SK-N-SH treated with all-trans-retinoic acid at 6 μM for 48 hours (cell line): ENCODE data around the gene GBX1.

Source experiments
- ARNTL ChIP-seq: fragments of 450-650 bp; formaldehyde crosslinking; IDR thresholded peaks from 2 replicates; pipeline ENCODE4 v1.5.0; 2020; ENCODE audit warnings: low read depth, mild to moderate bottlenecking, moderate library complexity, borderline replicate concordance
- RARB ChIP-seq: fragments of 250-450 bp; sonication (Bioruptor Pico); IDR thresholded peaks from 2 replicates; pipeline ENCODE4 v1.8.0; 2021; ENCODE audit warnings: mild to moderate bottlenecking, moderate library complexity
- TOX ChIP-seq: fragments of 250-450 bp; sonication (Bioruptor Pico); IDR thresholded peaks from 2 replicates; pipeline ENCODE4 v1.8.0; 2021; ENCODE audit warnings: mild to moderate bottlenecking, moderate library complexity, borderline replicate concordance
- ZFP30 ChIP-seq: fragments of 450-650 bp; formaldehyde crosslinking; IDR thresholded peaks from 2 replicates; pipeline ENCODE4 v1.5.0; 2022; ENCODE audit warnings: mild to moderate bottlenecking, moderate library complexity

DNA sequence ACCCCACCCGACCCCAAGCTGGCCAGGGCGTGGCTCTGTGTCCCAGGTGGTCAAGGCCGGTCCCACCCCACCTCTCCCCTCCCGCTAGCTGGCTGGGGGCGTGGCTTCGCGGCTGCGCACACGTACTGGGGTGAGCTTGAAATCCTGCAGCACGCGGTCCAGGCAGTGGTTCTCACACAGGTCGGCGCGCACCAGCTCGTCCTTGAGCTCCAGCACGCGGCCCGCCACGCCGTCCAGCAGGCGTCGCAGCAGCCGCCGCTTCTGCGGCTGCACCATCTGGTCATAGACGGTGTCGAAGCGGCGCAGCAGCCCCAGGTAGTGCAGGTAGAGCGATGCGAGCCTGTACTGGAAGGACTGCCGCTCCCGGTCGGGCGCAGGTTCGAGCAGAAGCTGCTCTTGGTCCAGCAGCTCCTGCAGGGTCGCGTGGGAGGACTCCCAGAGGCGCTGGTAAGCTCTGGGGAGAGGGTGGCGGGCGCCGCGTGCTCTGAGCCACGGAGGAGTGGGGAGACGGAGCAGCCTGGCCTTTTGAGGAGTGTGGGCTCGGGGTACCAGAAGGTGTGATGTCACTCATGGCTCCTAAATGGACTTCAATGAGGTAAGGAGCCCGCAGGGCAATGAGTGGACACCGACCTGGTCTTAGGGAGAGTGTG, 37.0 kb upstream of the GBX1 start:
- TF ChIP-seq TOX (CRISPR knock-in tag) (no peak), ARNTL (CRISPR knock-in tag) (no peak), RARB (CRISPR knock-in tag) (no peak), ZFP30 (CRISPR knock-in tag) (no peak)
